ENCODE results near the gene ST6GALNAC1. TPM values are rescaled to one million over a fixed set of nuclear protein-coding genes. Genes with fewer than 3 reads are reported as not detected.

The ST6GALNAC1 gene
- total RNA-seq, 1 donor from 2014 or later: 3.4 TPM

- H3K27ac ChIP-seq: no peak overlapping the region
- intact Hi-C loops (cut with DNase I): no loop called here
- H3K27me3 ChIP-seq: no peaks in the 10 kb centered on the region
- no peak for TF ChIP-seq CTCF (IDR thresholded peaks at IDR 0.05)
- H3K9me3 ChIP-seq: no peaks in the 10 kb centered on the region
- H3K36me3 ChIP-seq: no peaks in the 10 kb centered on the region
- no peaks in the 10 kb centered on the region for H3K4me1 ChIP-seq
- DNase-seq (ENCODE audit: low spot score in 2 of 2): no peak
- no peak overlapping the region for H3K4me3 ChIP-seq
These were observed 67.4 kb downstream of the ST6GALNAC1 start for GRCh38 chr17:76576189-76576588.

- no peak for TF ChIP-seq CTCF (IDR thresholded peaks at IDR 0.05)
- no peaks in the 10 kb centered on the region for H3K36me3 ChIP-seq
- intact Hi-C loops (cut with DNase I): no loop called here
- no peaks in the 10 kb centered on the region for H3K9me3 ChIP-seq
- DNase-seq (ENCODE audit: low spot score in 2 of 2): no peak
- H3K27me3 ChIP-seq: no peaks in the 10 kb centered on the region
- H3K27ac ChIP-seq: no peak overlapping the region
- H3K4me3 ChIP-seq: no peak overlapping the region
- no peaks in the 10 kb centered on the region for H3K4me1 ChIP-seq
These were observed 68.0 kb downstream of the ST6GALNAC1 start for GRCh38 chr17:76575570-76575969.

Other genes with a start within 250 kb of the ST6GALNAC1 start
- gene UBE2O, start 190.6 kb downstream of the ST6GALNAC1 start, total RNA-seq: 19.6 TPM
- gene AANAT, start 176.2 kb downstream of the ST6GALNAC1 start, total RNA-seq: not detected
- gene RHBDF2, start 142.3 kb downstream of the ST6GALNAC1 start, total RNA-seq: 12.7 TPM
- gene CYGB, start 106.0 kb downstream of the ST6GALNAC1 start, total RNA-seq: 60.7 TPM
- gene PRCD, start 103.7 kb downstream of the ST6GALNAC1 start, total RNA-seq: 0.43 TPM
- gene ST6GALNAC2, start 57.9 kb downstream of the ST6GALNAC1 start, total RNA-seq: 15.8 TPM
- gene MXRA7, start 67.2 kb upstream of the ST6GALNAC1 start, total RNA-seq: 122 TPM
- 29.4 TPM for gene JMJD6, start 82.8 kb upstream of the ST6GALNAC1 start, total RNA-seq
- 31.2 TPM for gene METTL23, start 83.1 kb upstream of the ST6GALNAC1 start, total RNA-seq
- 429 TPM for gene SRSF2, start 93.6 kb upstream of the ST6GALNAC1 start, total RNA-seq
- 13.4 TPM for gene MFSD11, start 94.4 kb upstream of the ST6GALNAC1 start, total RNA-seq
- not detected for gene MGAT5B, start 224.6 kb upstream of the ST6GALNAC1 start, total RNA-seq